ENCODE data around the gene GLRX5. TPM values are rescaled to one million over a fixed set of nuclear protein-coding genes. Genes with fewer than 3 reads are reported as not detected.

Gene GLRX5
- total and polyA plus RNA-seq, 10 donors, result 18.2 to 48.4 (median 28.2) TPM

- peaks cover 27 to 100% (median 74%) of the 10 kb centered on the region in 6 donors for H3K4me1 ChIP-seq
Measured at GRCh38 chr14:95499354-95499750, 35.5 kb upstream of the GLRX5 start.

GRCh38 chr14:95500201-95500681 lies 34.6 kb upstream of the GLRX5 start:
- Histone ChIP-seq H3K4me3 (no peak overlapping the region), H3K27me3 (replicated peaks in 1 of 7) (no peaks in the 10 kb centered on the region), H3K36me3 (peaks cover 0 to 33% (median 0%) of the 10 kb centered on the region in 6 donors), H3K27ac (peak overlapping the region in 2 of 8 donors; percentile 8 to 21), H3K4me1 (peaks cover 20 to 100% (median 71%) of the 10 kb centered on the region in 6 donors), H3K9me3 (no peaks in the 10 kb centered on the region)
- intact Hi-C loops (cut with DNase I; ENCODE audit: low total_unique reads), result no loop called here
- WGBS, 5 donors, result 85 to 93% (median 88%) methylated on average over 12 to 14 of the region's 14 CpGs
- DNase-seq, result peak; percentile 61
- TF ChIP-seq CTCF (IDR thresholded peaks at IDR 0.05 in 8 of 11, conservative IDR thresholded peaks at IDR 0.05 in 3 of 11), result no peak
- TF ChIP-seq POLR2AphosphoS5 (IDR thresholded peaks at IDR 0.05), result peak in 1 of 3 donors; percentile 18

More at GRCh38 chr14:95499354-95499750, 35.5 kb upstream of the GLRX5 start:
- no peaks in the 10 kb centered on the region for H3K27me3 ChIP-seq (replicated peaks in 1 of 7)
- no peak for TF ChIP-seq POLR2AphosphoS5 (IDR thresholded peaks at IDR 0.05)
- no peaks in the 10 kb centered on the region for H3K9me3 ChIP-seq
- H3K36me3 ChIP-seq, result peaks cover 0 to 28% (median 0%) of the 10 kb centered on the region in 6 donors
- 21 to 50% (median 26%) methylated on average over 1 of the region's 1 CpG for WGBS, 5 donors
- no peak for DNase-seq
- H3K4me3 ChIP-seq, result no peak overlapping the region
- intact Hi-C loops (cut with DNase I; ENCODE audit: low total_unique reads), result no loop called here
- H3K27ac ChIP-seq, result peak overlapping the region in 2 of 8 donors; percentile 6 to 88

- WGBS, 5 donors, result 82 to 89% (median 82%) methylated on average over 14 of the region's 14 CpGs
- Histone ChIP-seq H3K36me3 (peaks cover 0 to 35% (median 0%) of the 10 kb centered on the region in 6 donors), H3K4me1 (peaks cover 13 to 100% (median 65%) of the 10 kb centered on the region in 6 donors), H3K4me3 (no peak overlapping the region), H3K9me3 (no peaks in the 10 kb centered on the region), H3K27ac (peak overlapping the region in 2 of 8 donors; percentile 9 to 21), H3K27me3 (replicated peaks in 1 of 7) (no peaks in the 10 kb centered on the region)
- intact Hi-C loops (cut with DNase I; ENCODE audit: low total_unique reads), result no loop called here
- TF ChIP-seq POLR2A (IDR thresholded peaks at IDR 0.05), result no peak
- no peak for TF ChIP-seq CTCF (IDR thresholded peaks at IDR 0.05 in 8 of 11, conservative IDR thresholded peaks at IDR 0.05 in 3 of 11)
- TF ChIP-seq POLR2AphosphoS5 (IDR thresholded peaks at IDR 0.05), result no peak
- DNase-seq, result peak; percentile 49
Measured at GRCh38 chr14:95500772-95501401, 34.0 kb upstream of the GLRX5 start.

- Histone ChIP-seq H3K36me3 (peaks cover 0 to 49% (median 0%) of the 10 kb centered on the region in 6 donors), H3K4me1 (peaks cover 14 to 100% (median 63%) of the 10 kb centered on the region in 6 donors), H3K9me3 (no peaks in the 10 kb centered on the region), H3K27ac (peak overlapping the region in 5 of 8 donors; percentile 1 to 58 (median 12)), H3K4me3 (no peak overlapping the region), H3K27me3 (replicated peaks in 1 of 7) (no peaks in the 10 kb centered on the region)
- peak; percentile 59 for DNase-seq
- 60 to 87% (median 75%) methylated on average over 13 to 14 of the region's 14 CpGs for WGBS, 5 donors
- TF ChIP-seq POLR2AphosphoS5 (IDR thresholded peaks at IDR 0.05) (no peak), CTCF (IDR thresholded peaks at IDR 0.05 in 8 of 11, conservative IDR thresholded peaks at IDR 0.05 in 3 of 11) (no peak), POLR2A (IDR thresholded peaks at IDR 0.05) (no peak)
- intact Hi-C loops (cut with DNase I; ENCODE audit: low total_unique reads), result no loop called here
Measured at GRCh38 chr14:95502381-95502950, 32.4 kb upstream of the GLRX5 start.

Measured in spleen (tissue), 11 donors.